SK-N-SH (cell line): Measurements from ENCODE around the gene NDUFS6.
"Not testable (repeated sequence)": the region's sequence is repeated elsewhere in the genome, so short reads cannot be mapped to it uniquely, and the experiment has no call there.

Source experiments
- CHD2 ChIP-seq: fragments of 150-350 bp; IDR thresholded peaks from 2 replicates; pipeline ENCODE4 v1.6.1; 2018; ENCODE audit warnings: low read length; ENCODE audit not compliant: partially characterized antibody
- EZH2phosphoT487 ChIP-seq: fragments of 200-600 bp; sonication (generic); IDR thresholded peaks from 2 replicates; pipeline ENCODE4 v1.6.1; 2017; ENCODE audit warnings: low read depth, mixed run types, mild to moderate bottlenecking, antibody characterized with exemption, moderate library complexity, borderline replicate concordance
- FOXJ3 ChIP-seq: sonication (generic); formaldehyde crosslinking; IDR thresholded peaks from 2 replicates; pipeline ENCODE4 v1.5.1; 2020; ENCODE audit warnings: mild to moderate bottlenecking, missing genetic modification reagents
- NRF1 ChIP-seq: IDR thresholded peaks from 2 replicates; pipeline ENCODE4 v1.6.1; 2012; ENCODE audit warnings: low read depth, mild to moderate bottlenecking, low read length
- RAD21 ChIP-seq: IDR thresholded peaks from 2 replicates; pipeline ENCODE4 v1.6.1; 2012; ENCODE audit warnings: mild to moderate bottlenecking, low read length
- RFX5 ChIP-seq: IDR thresholded peaks from 2 replicates; pipeline ENCODE4 v1.6.1; 2012; ENCODE audit warnings: mild to moderate bottlenecking, improper control_type of control experiment, low read length
- TAF1 ChIP-seq: IDR thresholded peaks from 2 replicates; pipeline ENCODE4 v1.6.1; 2012; ENCODE audit warnings: low read depth, mild to moderate bottlenecking, low read length, moderate library complexity, borderline replicate concordance
- TEAD4 ChIP-seq: IDR thresholded peaks from 2 replicates; pipeline ENCODE4 v1.4.0; 2012; ENCODE audit warnings: mild to moderate bottlenecking, borderline replicate concordance; ENCODE audit not compliant: insufficient read depth
- YY1 ChIP-seq: IDR thresholded peaks from 2 replicates; pipeline ENCODE4 v1.4.0; 2012; ENCODE audit warnings: low read depth, mild to moderate bottlenecking
- TF ChIP-seq, protein P1 (sequence below): fragments of 150-350 bp; IDR thresholded peaks from 2 replicates; pipeline ENCODE4 v1.6.1; 2017; ENCODE audit warnings: antibody characterized with exemption, low read length, low read depth, borderline replicate concordance
- TF ChIP-seq, protein P2 (sequence below): fragments of 200-600 bp; sonication (generic); IDR thresholded peaks from 2 replicates; pipeline ENCODE4 v1.6.1; 2017; ENCODE audit warnings: antibody characterized with exemption, mild to moderate bottlenecking, moderate library complexity
- TF ChIP-seq, protein P3 (sequence below): IDR thresholded peaks from 2 replicates; pipeline ENCODE4 v1.6.1; 2012; ENCODE audit warnings: mild to moderate bottlenecking, low read depth, low read length, moderate library complexity

DNA sequence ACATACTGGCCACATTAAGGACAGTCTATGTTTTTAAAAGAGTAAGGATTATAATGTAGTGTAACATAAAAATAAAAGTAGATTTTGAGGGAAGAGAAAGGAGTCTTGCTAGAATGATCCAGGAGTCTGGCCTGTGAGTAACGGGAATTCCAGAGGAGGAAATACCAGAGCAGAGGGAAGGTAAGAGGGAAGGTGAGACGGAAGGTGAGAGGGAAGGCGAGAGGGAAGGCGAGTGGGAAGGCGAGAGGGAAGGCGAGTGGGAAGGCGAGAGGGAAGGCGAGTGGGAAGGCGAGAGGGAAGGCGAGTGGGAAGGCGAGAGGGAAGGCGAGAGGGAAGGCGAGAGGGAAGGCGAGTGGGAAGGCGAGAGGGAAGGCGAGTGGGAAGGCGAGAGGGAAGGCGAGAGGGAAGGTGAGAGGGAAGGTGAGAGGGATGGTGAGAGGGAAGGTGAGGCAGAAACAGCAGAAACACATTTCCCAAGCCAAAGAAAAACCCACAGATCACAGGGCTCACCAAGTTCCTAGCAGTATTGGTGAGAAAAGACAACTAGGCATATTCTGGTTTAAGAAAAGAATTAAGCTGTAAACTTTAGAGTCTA lies 15.4 kb downstream of the NDUFS6 start:
- TF ChIP-seq RAD21; RFX5; TAF1; YY1; NRF1; CHD2; FOXJ3 (CRISPR knock-in tag); EZH2phosphoT487; TEAD4: not testable (repeated sequence)
- TF ChIP-seq, protein P1, sequence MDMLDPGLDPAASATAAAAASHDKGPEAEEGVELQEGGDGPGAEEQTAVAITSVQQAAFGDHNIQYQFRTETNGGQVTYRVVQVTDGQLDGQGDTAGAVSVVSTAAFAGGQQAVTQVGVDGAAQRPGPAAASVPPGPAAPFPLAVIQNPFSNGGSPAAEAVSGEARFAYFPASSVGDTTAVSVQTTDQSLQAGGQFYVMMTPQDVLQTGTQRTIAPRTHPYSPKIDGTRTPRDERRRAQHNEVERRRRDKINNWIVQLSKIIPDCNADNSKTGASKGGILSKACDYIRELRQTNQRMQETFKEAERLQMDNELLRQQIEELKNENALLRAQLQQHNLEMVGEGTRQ, result not testable (repeated sequence)
- TF ChIP-seq, protein P2, sequence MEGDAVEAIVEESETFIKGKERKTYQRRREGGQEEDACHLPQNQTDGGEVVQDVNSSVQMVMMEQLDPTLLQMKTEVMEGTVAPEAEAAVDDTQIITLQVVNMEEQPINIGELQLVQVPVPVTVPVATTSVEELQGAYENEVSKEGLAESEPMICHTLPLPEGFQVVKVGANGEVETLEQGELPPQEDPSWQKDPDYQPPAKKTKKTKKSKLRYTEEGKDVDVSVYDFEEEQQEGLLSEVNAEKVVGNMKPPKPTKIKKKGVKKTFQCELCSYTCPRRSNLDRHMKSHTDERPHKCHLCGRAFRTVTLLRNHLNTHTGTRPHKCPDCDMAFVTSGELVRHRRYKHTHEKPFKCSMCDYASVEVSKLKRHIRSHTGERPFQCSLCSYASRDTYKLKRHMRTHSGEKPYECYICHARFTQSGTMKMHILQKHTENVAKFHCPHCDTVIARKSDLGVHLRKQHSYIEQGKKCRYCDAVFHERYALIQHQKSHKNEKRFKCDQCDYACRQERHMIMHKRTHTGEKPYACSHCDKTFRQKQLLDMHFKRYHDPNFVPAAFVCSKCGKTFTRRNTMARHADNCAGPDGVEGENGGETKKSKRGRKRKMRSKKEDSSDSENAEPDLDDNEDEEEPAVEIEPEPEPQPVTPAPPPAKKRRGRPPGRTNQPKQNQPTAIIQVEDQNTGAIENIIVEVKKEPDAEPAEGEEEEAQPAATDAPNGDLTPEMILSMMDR, result not testable (repeated sequence)
- TF ChIP-seq, protein P3, sequence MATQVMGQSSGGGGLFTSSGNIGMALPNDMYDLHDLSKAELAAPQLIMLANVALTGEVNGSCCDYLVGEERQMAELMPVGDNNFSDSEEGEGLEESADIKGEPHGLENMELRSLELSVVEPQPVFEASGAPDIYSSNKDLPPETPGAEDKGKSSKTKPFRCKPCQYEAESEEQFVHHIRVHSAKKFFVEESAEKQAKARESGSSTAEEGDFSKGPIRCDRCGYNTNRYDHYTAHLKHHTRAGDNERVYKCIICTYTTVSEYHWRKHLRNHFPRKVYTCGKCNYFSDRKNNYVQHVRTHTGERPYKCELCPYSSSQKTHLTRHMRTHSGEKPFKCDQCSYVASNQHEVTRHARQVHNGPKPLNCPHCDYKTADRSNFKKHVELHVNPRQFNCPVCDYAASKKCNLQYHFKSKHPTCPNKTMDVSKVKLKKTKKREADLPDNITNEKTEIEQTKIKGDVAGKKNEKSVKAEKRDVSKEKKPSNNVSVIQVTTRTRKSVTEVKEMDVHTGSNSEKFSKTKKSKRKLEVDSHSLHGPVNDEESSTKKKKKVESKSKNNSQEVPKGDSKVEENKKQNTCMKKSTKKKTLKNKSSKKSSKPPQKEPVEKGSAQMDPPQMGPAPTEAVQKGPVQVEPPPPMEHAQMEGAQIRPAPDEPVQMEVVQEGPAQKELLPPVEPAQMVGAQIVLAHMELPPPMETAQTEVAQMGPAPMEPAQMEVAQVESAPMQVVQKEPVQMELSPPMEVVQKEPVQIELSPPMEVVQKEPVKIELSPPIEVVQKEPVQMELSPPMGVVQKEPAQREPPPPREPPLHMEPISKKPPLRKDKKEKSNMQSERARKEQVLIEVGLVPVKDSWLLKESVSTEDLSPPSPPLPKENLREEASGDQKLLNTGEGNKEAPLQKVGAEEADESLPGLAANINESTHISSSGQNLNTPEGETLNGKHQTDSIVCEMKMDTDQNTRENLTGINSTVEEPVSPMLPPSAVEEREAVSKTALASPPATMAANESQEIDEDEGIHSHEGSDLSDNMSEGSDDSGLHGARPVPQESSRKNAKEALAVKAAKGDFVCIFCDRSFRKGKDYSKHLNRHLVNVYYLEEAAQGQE, result not testable (repeated sequence)
